ENCODE data around the gene LIPF.
A peak's percentile ranks its signal among the peaks of the same experiment; 100 is the strongest.
"Not testable (repeated sequence)": the region's sequence is repeated elsewhere in the genome, so short reads cannot be mapped to it uniquely, and the experiment has no call there.

The LIPF gene

GRCh38 chr10:88676283-88677060 lies 12.2 kb downstream of the LIPF start:
- no peak for ATAC-seq

- ATAC-seq, result no peak
Measured at GRCh38 chr10:88680958-88681357, 16.7 kb downstream of the LIPF start.

GRCh38 chr10:88682491-88682890 lies 18.2 kb downstream of the LIPF start:
- no peak for ATAC-seq

- no peak for ATAC-seq
Measured at GRCh38 chr10:88687853-88688467, 23.7 kb downstream of the LIPF start.

- no peak for ATAC-seq
Measured at GRCh38 chr10:88689366-88689765, 25.1 kb downstream of the LIPF start.

- no peak for ATAC-seq
Measured at GRCh38 chr10:88693392-88694020, 29.3 kb downstream of the LIPF start.

GRCh38 chr10:88702848-88703597 lies 38.8 kb downstream of the LIPF start:
- ATAC-seq, result no peak

GRCh38 chr10:88705958-88706357 lies 41.7 kb downstream of the LIPF start, which contains the start of gene LIPK:
TSS of gene LIPK (plus strand) at chr10:88706249. CDS start at chr10:88724544, 18,295 bp downstream.
- ATAC-seq, result no peak

- peak; percentile 79 to 90 for ATAC-seq
Measured at GRCh38 chr10:88707429-88708155, 43.4 kb downstream of the LIPF start.

- not testable (repeated sequence) for ATAC-seq
Measured at GRCh38 chr10:88709361-88709760, 45.1 kb downstream of the LIPF start.

GRCh38 chr10:88715517-88715916 lies 51.3 kb downstream of the LIPF start:
- ATAC-seq, result no peak

GRCh38 chr10:88721392-88721791 lies 57.1 kb downstream of the LIPF start:
- no peak for ATAC-seq

- ATAC-seq, result peak; percentile 30 to 32
Measured at GRCh38 chr10:88725798-88726197, 61.6 kb downstream of the LIPF start.

GRCh38 chr10:88728107-88728763 lies 64.0 kb downstream of the LIPF start:
- ATAC-seq, result no peak

All from activated CD4-positive, CD25-positive, alpha-beta regulatory T cell treated with anti-CD3 and anti-CD28 coated beads, Interleukin-2, amount 50 U/mL, for 24 hours (primary cell).